Measurements from ENCODE around the gene SPRY4.
A peak's percentile ranks its signal among the peaks of the same experiment; 100 is the strongest.

The SPRY4 gene

GRCh38 chr5:142298789-142299188, 26.0 kb downstream of the SPRY4 start:
- no peak for TF ChIP-seq FOXP2 (optimal IDR thresholded peaks at IDR 0.05; ENCODE audit: borderline replicate concordance, extremely low read depth, extremely low read length, insufficient read depth)
- no peak for TF ChIP-seq POLR2AphosphoS5 (IDR thresholded peaks at IDR 0.05; ENCODE audit: low read depth, low read length)
- no peak for TF ChIP-seq TAF1 (IDR thresholded peaks at IDR 0.05; ENCODE audit: borderline replicate concordance, insufficient read depth, low read length)
- no peak for TF ChIP-seq SIN3A (IDR thresholded peaks at IDR 0.05; ENCODE audit: borderline replicate concordance, insufficient read depth, low read length)

- TF ChIP-seq SIN3A (IDR thresholded peaks at IDR 0.05; ENCODE audit: borderline replicate concordance, insufficient read depth, low read length) (peak; percentile 46; the same call in 1 of the 2 replicates), FOXP2 (optimal IDR thresholded peaks at IDR 0.05; ENCODE audit: borderline replicate concordance, extremely low read depth, extremely low read length, insufficient read depth) (peak; percentile 48)
- TF ChIP-seq, protein P1, sequence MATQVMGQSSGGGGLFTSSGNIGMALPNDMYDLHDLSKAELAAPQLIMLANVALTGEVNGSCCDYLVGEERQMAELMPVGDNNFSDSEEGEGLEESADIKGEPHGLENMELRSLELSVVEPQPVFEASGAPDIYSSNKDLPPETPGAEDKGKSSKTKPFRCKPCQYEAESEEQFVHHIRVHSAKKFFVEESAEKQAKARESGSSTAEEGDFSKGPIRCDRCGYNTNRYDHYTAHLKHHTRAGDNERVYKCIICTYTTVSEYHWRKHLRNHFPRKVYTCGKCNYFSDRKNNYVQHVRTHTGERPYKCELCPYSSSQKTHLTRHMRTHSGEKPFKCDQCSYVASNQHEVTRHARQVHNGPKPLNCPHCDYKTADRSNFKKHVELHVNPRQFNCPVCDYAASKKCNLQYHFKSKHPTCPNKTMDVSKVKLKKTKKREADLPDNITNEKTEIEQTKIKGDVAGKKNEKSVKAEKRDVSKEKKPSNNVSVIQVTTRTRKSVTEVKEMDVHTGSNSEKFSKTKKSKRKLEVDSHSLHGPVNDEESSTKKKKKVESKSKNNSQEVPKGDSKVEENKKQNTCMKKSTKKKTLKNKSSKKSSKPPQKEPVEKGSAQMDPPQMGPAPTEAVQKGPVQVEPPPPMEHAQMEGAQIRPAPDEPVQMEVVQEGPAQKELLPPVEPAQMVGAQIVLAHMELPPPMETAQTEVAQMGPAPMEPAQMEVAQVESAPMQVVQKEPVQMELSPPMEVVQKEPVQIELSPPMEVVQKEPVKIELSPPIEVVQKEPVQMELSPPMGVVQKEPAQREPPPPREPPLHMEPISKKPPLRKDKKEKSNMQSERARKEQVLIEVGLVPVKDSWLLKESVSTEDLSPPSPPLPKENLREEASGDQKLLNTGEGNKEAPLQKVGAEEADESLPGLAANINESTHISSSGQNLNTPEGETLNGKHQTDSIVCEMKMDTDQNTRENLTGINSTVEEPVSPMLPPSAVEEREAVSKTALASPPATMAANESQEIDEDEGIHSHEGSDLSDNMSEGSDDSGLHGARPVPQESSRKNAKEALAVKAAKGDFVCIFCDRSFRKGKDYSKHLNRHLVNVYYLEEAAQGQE (IDR thresholded peaks at IDR 0.05; ENCODE audit: insufficient read depth in 1 of 2, low read depth in 2 of 2, low read length in 2 of 2), result no peak
Observed at GRCh38 chr5:142296914-142297417, 27.9 kb downstream of the SPRY4 start.

GRCh38 chr5:142295960-142296860, 28.6 kb downstream of the SPRY4 start:
- no peak for TF ChIP-seq TAF1 (IDR thresholded peaks at IDR 0.05; ENCODE audit: borderline replicate concordance, insufficient read depth, low read length)
- TF ChIP-seq, protein P1 (IDR thresholded peaks at IDR 0.05; ENCODE audit: insufficient read depth in 1 of 2, low read depth in 2 of 2, low read length in 2 of 2), result no peak

- TF ChIP-seq SIN3A (IDR thresholded peaks at IDR 0.05; ENCODE audit: borderline replicate concordance, insufficient read depth, low read length) (no peak), TAF1 (IDR thresholded peaks at IDR 0.05; ENCODE audit: borderline replicate concordance, insufficient read depth, low read length) (no peak), POLR2AphosphoS5 (IDR thresholded peaks at IDR 0.05; ENCODE audit: low read depth, low read length) (no peak), FOXP2 (optimal IDR thresholded peaks at IDR 0.05; ENCODE audit: borderline replicate concordance, extremely low read depth, extremely low read length, insufficient read depth) (no peak)
- TF ChIP-seq, protein P1 (IDR thresholded peaks at IDR 0.05; ENCODE audit: insufficient read depth in 1 of 2, low read depth in 2 of 2, low read length in 2 of 2), result no peak
Observed at GRCh38 chr5:142295084-142295758, 29.6 kb downstream of the SPRY4 start.

DNA sequence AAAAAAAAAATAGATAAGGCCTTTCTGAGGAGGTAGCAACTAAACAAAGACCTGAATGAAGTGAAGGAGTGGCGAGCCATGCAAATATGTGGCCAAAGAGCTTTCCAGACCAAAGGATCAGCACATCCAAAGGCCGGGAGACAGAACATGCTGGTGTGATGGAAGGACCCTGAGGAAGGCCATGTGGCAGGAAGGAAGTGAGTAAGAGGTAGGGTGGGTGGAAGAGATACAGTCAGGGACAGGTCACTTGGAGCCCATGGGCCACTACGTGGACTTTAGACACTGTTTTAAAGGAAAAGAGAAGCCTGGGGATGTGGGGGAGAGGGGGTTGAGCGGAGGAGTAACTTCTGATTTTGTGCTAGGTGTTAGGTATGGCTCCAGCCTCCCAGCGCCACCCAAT, 31.3 kb downstream of the SPRY4 start:
- TF ChIP-seq SIN3A (IDR thresholded peaks at IDR 0.05; ENCODE audit: borderline replicate concordance, insufficient read depth, low read length) (no peak), FOXP2 (optimal IDR thresholded peaks at IDR 0.05; ENCODE audit: borderline replicate concordance, extremely low read depth, extremely low read length, insufficient read depth) (no peak), POLR2AphosphoS5 (IDR thresholded peaks at IDR 0.05; ENCODE audit: low read depth, low read length) (no peak), TAF1 (IDR thresholded peaks at IDR 0.05; ENCODE audit: borderline replicate concordance, insufficient read depth, low read length) (no peak)
- TF ChIP-seq, protein P1 (IDR thresholded peaks at IDR 0.05; ENCODE audit: insufficient read depth in 1 of 2, low read depth in 2 of 2, low read length in 2 of 2), result no peak
